ENCODE data around the gene SLC2A13.

DNA sequence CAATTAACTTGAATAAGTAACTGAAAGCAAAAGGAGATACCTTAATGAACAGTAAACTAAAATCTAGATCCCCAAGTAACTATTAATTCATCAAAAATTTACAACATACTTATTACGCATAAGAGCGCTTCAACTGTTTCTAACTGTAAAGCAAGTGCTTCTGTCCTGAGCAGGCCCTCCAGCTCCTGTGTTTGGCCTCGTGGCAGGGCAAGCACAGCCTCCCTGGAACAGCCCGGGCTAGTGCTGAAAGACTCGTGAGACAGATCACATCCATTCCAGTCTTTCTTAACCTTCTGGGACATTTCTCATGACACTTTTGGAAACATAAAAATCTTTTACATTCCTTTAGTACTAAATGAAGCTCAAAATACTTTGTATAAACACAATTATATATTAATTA lies 307.5 kb downstream of the SLC2A13 start:
- TF ChIP-seq, protein P1, sequence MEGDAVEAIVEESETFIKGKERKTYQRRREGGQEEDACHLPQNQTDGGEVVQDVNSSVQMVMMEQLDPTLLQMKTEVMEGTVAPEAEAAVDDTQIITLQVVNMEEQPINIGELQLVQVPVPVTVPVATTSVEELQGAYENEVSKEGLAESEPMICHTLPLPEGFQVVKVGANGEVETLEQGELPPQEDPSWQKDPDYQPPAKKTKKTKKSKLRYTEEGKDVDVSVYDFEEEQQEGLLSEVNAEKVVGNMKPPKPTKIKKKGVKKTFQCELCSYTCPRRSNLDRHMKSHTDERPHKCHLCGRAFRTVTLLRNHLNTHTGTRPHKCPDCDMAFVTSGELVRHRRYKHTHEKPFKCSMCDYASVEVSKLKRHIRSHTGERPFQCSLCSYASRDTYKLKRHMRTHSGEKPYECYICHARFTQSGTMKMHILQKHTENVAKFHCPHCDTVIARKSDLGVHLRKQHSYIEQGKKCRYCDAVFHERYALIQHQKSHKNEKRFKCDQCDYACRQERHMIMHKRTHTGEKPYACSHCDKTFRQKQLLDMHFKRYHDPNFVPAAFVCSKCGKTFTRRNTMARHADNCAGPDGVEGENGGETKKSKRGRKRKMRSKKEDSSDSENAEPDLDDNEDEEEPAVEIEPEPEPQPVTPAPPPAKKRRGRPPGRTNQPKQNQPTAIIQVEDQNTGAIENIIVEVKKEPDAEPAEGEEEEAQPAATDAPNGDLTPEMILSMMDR (IDR thresholded peaks at IDR 0.05): no peak
- TF ChIP-seq POLR2A (IDR thresholded peaks at IDR 0.05): no peak

Data from testis (tissue), 2 donors.